ENCODE measurements around the gene TMEM192.
"Not testable (repeated sequence)": the region's sequence is repeated elsewhere in the genome, so short reads cannot be mapped to it uniquely, and the experiment has no call there.

The TMEM192 gene

GRCh38 chr4:165092187-165092586 lies 20.5 kb downstream of the TMEM192 start:
- DNase-seq (ENCODE audit: low read depth) = not testable (repeated sequence)

GRCh38 chr4:165088366-165088765 lies 24.3 kb downstream of the TMEM192 start:
- no peak for DNase-seq (ENCODE audit: low read depth)

DNA sequence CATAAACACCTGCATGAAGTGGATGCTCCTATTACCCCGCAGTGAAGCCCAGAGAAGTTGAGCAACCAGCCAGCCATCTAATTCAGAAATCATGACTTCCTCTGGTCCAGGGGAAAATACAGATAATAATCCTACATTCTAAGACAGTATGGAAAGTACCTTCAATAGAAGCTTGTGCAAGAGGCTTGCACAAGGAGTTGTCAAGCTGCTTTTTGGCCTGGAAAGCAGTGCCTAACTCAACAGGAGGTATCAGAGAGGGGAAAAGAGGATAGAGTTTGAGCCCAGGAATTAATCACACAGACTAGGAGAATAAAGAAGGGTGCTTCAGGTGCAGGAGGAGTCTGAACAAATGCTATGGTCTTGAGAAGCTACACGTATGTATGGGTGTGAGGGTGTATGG lies 26.7 kb downstream of the TMEM192 start:
- no peak for DNase-seq (ENCODE audit: low read depth)

- DNase-seq (ENCODE audit: low read depth) = not testable (repeated sequence)
Observed at GRCh38 chr4:165084787-165085186, 27.9 kb downstream of the TMEM192 start.

- DNase-seq (ENCODE audit: low read depth) = no peak
Observed at GRCh38 chr4:165079476-165079875, 33.2 kb downstream of the TMEM192 start.

- DNase-seq (ENCODE audit: low read depth) = no peak
Observed at GRCh38 chr4:165077034-165077578, 35.6 kb downstream of the TMEM192 start.

DNA sequence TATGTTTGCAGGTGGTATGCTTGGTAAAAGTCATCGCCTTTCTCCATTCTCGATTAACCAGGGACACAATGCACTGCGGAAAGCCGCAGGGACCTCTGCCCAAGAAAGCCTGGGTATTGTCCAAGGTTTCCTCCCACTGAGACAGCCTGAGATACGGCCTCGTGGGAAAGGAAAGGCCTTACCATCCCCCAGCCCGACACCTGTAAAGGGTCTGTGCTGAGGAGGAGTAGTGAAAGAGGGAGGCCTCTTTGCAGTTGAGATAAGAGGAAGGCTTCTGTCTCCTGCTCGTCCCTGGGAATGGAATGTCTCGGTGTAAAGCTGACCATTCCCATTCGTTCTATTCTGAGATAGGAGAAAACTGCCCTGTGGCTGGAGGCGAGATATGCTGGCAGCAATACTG lies 39.3 kb downstream of the TMEM192 start:
- not testable (repeated sequence) for DNase-seq (ENCODE audit: low read depth)

DNA sequence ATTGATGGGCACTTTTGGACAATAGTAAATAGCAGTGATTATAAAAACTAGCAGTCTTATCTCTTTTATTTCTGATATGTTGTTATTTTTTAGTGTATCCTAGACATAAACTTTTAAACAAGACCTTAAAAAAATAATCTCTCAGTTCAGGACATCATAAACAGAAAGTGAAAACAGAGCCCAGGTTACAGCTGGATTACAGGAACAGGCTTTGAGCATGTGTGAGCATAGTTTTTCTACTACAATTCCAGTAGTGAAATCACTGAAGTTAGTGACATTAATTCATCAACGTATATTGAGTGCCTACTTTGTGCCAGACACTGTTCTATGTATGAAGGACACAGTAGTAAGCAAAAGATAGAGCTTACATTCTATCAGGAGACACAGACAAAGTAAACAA lies 42.1 kb downstream of the TMEM192 start:
- no peak for DNase-seq (ENCODE audit: low read depth)

- DNase-seq (ENCODE audit: low read depth) = no peak
Observed at GRCh38 chr4:165060938-165061337, 51.7 kb downstream of the TMEM192 start.

- DNase-seq (ENCODE audit: low read depth) = no peak
Observed at GRCh38 chr4:165059386-165059785, 53.3 kb downstream of the TMEM192 start.

GRCh38 chr4:165058666-165059065 lies 54.0 kb downstream of the TMEM192 start:
- DNase-seq (ENCODE audit: low read depth) = no peak

DNA sequence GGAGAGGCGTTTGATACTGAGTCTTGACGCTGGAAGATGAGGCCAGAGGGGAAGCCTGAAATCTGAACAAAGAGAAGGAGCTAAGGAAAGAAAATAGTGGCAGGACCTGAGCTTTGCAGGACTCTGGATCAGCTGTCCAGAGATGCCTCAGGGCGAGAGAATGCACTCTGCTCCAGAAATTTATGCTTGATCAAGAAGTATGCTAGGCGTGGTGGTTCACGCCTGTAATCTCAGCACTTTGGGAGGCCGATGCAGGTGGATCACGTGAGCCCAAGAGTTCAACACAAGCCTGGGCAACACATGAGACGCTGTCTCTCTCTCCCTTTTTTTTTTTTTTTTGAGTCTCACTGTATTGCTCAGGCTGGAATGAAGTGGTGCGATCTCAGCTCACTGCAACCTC lies 57.1 kb downstream of the TMEM192 start:
- no peak for DNase-seq (ENCODE audit: low read depth)

DNA sequence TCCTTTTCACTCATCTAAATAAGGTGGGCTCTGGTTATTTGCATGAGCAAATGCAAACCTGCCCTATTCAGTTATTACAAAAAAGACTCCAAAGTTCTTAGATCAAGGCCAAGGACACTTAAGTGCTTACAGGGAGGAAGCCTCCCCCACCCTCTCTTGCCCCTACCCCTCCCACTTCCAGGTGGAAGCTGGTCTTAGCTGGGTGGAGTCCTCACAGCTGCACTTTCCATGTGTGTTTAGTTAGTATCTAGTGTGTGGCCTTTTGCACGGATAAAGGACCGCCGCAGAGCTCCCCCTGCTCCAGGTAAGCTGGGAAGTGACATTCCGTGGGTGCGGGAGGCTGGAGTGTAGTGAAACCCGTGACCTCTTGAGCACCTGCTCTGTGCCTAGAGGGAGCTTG lies 59.0 kb downstream of the TMEM192 start, which contains the start of gene TRIM75:
Gene TRIM75 (plus strand): TSS at position 222 of the 400 bp plus-strand sequence. CDS start 5,282 bp downstream, outside the sequence.
- DNase-seq (ENCODE audit: low read depth) = no peak

GRCh38 chr4:165052627-165053026 lies 60.0 kb downstream of the TMEM192 start:
- DNase-seq (ENCODE audit: low read depth) = no peak

DNA sequence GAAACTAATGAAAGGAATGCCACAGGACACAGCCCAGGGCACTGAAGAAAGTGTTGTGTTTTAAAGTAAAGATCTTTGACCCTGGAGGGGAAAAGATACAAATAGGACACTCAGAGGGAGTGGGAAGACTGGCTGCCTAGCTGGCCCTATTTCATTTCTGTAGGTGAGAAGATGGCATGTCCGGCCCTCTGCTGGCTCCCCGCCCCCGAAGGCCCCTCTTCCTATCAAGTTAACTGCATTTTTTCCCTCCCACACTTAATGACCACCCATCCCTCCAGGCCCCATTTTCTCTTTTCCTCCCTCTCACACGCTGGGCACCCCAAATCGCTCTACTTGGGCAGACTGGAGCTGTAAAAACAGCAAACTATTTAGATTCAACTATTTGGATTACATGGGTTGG lies 64.5 kb downstream of the TMEM192 start:
- DNase-seq (ENCODE audit: low read depth) = no peak

- DNase-seq (ENCODE audit: low read depth) = no peak
Observed at GRCh38 chr4:165031436-165032211, 81.0 kb downstream of the TMEM192 start, which contains the start of gene TRIM60. Gene TRIM60, plus strand, starts transcription at chr4:165031999. Its CDS starts 8,074 bp downstream, at chr4:165040073.

- DNase-seq (ENCODE audit: low read depth) = peak; percentile 15
Observed at GRCh38 chr4:165027762-165028402, 84.8 kb downstream of the TMEM192 start.

DNA sequence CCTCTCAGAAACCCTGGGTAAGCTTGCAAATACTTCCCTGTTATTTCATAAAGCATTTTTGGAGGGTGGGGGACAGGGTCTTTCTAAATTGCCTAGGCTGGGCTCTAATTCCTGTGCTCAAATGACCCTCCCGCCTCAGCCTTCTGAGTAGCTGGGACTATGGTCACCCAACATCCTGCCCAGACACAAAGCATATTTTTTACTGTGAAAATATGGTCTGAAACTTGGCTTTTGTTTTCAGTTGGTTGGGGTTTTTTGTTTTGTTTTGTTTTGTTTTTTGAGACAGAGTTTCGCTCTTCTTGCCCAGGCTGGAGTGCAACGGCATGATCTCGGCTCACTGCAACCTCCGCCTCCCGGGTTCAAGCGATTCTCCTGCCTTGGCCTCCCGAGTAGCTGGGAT lies 86.9 kb downstream of the TMEM192 start:
- DNase-seq (ENCODE audit: low read depth) = not testable (repeated sequence)
